GM19395 (cell line): ENCODE results near the gene PCNP.
"Not testable (repeated sequence)": the region's sequence is repeated elsewhere in the genome, so short reads cannot be mapped to it uniquely, and the experiment has no call there.

Experiments
- ATAC-seq: cut with Tn5 transposase; IDR thresholded peaks from one replicate; pipeline ENCODE4 v1.9.1; 2021; ENCODE audit warnings: mild to moderate bottlenecking, moderate library complexity; ENCODE audit not compliant: unreplicated experiment

PCNP gene

DNA sequence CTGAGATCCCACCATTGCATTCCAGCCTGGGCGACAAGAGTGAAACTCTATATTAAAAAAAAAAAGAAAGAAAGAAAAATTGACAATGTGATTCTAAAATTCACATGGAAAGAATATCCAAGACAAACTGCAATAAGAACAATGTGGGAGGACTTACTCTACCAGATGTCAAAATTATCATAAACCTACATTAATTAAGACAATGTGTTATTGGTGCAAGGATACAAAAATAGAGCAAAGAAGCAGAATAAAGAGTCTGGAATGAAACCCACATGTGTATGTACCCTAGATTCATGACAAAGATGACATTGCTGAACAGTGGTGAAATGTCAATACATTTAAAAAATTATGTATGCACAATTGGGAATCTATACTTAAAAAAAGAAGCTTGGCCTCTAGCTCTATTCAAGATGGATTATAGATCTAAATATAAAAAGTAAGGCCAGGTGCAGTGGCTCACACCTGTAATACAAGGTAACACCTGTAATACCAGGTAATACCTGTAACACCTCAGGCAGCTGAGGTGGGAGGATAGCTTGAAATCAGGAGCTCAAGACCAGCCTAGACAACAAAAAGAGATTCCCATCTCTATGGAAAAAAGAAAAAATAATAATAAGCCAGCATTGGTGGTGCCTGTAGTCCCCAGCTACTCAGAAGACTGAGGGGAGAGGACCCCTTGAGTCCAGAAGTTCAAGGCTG, 57.3 kb downstream of the PCNP start:
- no peak for ATAC-seq

DNA sequence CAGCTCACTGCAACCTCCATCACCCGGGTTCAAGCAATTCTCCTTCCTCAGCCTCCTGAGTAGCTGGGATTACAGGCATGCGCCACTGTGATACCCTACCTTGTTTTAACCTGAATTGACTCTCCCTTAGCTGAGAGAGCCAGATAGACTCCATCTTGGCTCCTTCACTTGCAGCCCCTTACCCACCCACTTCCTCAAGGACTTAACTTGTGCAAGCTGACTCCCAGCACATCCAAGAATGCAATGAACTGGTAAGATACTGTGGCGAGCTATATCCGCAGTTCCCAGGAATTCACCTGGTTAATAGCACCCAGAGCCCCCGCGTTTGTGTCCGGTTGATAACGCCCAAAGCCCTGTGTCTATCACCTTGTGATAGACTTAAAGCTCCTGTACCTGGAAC, 58.0 kb downstream of the PCNP start:
- ATAC-seq = not testable (repeated sequence)

DNA sequence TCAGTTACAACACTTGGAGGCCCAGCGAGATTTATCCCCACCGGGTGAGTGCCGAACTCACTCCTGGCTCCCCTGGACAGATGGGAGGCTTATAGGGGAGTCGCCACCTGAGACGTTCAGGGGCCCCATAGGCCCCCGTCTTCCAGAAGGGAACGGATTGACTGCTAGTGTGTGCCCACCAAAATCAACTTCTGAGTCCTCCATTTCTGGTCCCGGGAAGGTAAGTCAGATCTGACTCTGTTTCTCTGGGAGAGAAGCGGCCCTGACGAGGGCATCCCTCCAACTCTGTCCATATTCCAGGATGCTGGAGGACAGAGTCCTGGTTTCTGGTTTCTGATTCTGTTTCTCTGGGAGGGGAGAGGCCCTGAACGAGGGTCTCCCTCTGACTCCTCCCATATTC, 58.6 kb downstream of the PCNP start:
- no peak for ATAC-seq

DNA sequence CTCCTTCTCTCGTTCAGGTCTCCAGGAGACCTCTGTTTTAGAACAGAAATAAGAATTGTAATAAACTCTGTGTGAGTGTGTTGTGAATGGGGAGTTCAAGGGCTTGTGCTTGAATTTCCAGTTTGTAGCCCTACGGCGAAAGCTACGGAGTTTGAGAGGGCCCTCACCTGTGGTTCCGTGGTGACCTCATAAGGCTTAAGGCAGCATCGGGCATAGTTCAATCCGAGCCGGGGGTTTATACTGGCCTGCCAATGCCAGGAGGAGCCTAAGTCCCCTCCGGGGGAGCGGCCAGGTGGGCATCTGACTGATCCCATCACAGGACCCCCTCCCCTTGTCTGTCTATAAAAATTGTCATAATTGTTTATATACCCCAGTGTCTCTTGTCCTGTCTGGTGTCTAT, 59.2 kb downstream of the PCNP start:
- no peak for ATAC-seq

DNA sequence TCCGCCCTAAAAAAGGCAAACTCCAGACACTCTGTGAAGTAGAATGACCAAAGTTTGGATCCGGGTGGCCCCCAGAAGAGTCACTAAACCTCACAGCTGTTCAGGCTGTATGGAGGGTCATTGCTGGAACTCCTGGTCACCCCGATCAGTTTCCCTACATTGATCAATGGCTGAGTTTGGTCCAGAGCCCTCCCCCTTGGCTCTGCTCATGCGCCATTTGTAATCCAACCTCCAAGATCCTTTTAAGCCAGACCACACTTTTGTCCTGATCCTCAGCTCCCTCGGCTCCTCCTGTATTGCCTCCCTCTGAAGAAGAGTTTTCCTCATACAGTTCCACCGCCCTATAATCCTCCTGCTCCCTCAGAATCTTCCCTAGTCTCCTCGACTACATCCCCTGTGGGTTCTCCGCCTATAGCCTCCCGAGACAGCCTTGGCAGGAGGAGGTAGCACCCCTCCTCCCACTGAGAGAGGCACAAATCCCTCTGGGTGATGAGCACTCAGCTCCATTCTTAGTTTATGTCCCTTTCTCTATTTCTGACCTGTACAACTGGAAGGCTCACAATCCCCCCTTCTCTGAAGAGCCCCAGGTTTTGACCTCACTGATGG, 60.7 kb downstream of the PCNP start:
- no peak for ATAC-seq

DNA sequence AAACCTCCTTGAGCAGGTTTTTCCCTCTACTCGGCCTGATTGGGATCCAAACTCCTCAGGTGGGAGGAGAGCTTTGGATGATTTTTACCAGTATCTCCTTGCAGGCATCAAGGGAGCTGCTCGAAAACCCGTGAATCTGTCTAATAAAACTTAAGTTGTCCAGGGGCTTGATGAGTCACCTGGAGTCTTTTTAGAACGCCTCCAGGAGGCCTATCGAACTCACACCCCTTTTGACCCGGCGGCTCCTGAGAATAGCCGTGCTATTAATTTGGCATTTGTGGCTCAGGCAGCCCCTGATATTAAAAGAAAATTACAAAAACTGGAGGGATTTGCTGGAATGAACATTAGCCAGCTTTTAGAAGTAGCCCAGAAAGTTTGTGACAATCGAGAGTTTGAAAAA, 61.4 kb downstream of the PCNP start:
- ATAC-seq = no peak

DNA sequence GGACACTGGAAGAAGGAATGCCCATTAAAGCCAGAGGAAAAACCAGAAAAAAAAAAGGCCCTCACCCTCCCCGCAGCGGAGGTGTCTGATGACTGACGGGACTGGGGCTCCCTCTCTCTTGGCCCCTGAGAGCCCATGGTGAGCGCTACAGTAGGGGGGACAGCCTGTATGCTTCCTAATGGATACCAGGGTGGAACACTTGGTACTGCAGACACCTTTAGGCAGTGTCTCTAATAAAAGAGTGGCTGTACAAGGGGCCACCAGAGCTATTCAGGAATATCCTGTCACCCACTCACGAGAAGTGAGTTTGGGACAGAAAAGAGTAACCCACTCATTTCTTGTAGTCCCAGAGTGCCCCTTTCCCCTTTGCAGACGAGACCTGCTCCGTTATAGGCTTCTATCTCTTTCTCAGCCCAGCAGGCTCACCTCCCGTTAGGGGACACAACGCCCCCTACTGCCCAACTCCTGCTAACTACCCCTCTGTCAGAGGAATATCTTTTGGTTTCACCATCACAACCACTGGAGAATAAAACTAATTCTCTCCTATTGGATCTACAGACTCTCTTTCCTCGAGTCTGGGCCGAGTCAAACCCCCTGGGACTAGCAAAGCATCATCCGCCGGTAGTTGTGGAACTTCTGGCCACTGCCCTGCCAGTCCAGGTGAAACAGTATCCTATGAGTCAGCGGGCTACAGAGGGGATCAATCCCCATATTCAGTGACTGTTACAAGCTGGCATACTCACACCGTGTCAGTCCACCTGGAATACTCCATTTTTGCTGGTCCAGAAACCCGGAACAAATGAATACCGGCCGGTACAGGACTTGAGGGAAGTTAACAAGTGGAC, 62.2 kb downstream of the PCNP start:
- peak; percentile 95 for ATAC-seq

DNA sequence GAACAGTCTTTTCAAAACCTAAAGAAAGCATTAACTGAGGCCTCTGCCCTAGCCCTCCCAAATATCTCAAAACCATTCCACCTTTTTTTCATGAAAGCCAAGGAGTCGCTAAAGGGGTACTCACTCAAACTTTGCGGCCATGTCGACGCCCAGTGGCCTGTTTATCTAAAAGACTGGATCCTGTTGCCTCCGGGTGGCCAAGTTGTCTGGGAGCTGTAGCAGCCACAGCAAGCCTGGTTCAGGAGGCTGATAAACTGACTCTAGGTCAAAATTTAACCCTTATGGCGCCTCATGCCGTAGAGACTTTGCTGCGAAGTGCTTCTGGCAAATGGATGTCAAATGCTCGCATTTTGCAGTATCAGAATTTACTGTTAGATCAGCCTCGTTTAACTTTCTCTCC, 63.5 kb downstream of the PCNP start:
- no peak for ATAC-seq

DNA sequence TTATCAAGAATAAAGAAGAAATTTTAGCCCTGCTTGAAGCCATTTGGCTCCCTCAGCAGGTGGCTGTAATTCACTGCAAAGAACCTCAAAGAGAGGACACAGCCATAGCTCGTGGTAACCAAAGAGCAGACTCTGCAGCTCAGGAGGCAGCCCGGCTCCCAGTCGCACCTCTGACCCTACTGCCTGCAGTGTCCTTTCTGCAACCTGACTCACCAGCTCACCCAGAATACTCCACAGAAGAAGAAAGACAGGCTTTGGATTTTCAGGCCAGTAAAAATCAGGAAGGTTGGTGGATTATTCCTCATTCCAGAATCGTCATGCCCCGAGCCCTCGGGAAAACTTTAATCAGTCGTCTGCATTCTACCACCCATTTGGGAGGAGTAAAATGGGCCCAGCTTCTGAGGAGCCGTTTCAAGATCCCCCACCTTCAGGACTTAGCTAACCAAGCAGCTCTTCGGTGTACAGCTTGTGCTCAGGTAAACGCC, 64.3 kb downstream of the PCNP start:
- no peak for ATAC-seq

DNA sequence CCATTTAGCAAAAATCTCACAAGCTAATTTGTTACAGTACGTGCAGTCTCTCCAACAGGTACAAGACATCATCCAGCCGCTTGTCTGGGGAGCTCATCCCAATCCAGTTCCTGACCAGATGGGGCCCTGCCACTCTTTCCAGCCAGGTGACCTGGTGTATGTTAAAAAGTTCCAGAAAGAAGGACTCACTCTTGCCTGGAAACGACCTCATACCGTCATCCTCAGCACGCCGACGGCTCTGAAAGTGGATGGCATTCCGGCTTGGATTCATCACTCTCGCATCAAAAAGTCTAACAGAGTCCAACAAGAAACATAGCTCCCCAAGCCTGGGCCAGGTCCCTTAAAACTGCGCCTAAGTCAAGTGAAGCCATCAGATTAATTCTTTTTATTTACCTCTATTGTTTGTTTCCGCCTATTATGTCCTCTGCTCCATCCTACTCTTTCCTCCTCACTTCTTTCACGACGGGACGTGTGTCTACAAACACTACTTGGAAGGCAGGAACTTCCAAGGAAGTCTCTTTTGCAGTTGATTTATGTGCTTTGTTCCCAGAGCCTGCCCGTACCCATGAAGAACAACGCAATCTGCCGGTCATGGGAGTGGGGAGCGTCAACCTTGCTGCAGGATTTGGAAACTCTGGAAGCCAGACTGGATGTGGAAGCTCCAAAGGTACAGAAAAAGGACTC, 65.4 kb downstream of the PCNP start:
- ATAC-seq = no peak

DNA sequence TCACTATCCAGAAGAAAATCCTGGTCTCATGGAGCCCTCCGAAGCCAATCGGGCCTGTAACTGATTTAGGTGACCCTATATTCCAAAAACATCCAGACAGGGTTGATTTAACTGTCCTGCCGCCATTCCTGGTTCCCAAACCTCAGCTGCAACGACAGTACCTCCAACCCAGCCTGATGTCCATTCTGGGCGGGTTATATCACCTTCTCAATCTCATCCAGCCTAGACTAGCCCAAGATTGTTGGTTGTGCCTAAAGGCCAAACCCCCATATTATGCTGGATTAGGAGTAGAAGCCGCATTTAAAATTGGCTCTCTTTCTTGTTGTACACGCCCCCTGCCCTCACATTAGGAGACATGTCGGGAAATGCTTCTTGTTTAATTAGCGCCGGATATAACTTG, 66.3 kb downstream of the PCNP start:
- ATAC-seq = no peak

DNA sequence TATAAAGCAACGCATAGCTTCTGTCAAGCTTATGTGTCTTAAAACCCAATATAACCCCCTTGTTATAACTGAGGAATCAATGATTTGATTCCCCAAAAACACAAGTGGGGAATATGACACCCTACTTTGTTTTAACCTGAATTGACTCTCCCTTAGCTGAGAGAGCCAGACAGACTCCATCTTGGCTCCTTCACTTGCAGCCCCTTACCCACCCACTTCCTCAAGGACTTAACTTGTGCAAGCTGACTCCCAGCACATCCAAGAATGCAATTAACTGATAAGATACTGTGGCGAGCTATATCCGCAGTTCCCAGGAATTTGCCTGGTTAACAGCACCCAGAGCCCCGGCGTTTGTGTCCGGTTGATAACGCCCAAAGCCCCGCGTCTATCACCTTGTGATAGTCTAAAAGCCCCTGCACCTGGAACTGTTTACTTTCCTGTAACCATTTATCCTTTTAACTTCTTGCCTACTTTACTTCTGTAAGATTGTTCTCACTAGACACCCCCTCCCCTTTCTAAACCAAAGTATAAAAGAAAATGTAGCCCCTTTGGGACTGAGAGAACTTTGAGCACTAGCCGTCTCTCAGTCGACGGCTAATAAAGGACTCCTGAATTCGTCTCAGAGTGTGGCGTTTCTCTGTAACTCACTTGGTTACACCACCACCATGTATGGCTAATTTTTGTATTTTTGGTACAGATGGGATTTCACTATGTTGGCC, 67.6 kb downstream of the PCNP start:
- ATAC-seq = not testable (repeated sequence)

DNA sequence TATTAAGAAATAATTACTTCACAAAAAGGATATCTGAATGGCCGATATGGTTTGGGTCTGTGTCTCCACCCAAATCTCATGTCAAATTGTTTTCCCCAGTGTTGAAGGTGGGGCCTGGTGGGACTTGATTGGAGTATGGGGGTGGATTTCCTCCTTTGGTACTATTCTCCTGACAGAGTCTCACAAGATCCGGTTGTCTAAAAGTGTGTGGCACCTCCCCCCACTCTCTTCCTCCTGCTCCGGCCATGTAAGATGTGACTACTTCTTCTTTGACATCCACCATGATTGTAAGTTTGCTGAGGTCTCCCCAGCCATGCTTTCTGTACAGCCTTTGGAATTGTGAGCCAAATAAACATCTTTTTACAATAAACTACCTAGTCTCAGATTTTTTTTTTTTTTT, 68.5 kb downstream of the PCNP start:
- no peak for ATAC-seq

DNA sequence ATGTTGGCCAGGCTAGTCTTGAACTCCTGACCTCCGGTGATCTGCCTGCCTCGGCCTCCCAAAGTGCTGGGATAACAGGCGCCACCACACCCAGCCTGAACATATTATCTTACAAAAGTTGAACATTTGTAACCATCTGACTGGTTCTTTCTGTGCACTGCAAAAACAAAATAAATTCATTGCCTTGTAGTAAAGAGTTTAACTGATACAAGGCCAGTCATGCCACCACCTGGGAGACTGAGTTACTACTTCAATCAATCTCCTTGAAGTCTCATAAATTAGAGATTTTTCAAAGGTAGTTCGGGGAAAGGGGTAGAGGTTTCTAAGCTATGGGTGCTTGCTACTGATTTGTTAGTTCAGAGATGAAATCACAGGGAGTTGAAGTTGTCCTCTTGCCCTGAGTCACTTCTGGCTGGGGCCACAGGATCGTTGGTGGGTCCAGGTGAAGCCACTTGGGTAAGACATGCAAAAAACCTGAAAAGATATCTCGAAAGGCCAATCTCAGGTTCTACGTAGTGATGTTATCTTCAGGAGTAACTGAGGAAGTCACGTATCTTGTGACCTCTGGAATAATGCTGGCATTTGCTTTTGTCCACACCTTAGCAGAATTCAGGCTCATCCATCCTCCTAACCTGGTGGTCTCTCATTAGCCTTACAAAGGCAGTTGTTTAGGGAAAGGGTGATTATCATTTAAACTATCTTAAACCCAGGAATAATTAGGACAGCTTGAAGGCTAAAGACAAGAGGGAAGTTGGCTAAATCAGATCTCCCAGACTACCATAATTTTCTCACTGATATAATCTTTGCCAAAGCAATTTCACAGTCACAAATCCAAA, 69.2 kb downstream of the PCNP start:
- no peak for ATAC-seq
